H1 (cell line): ENCODE results near the gene RASGRF1. TPM values are rescaled to one million over a fixed set of nuclear protein-coding genes. Genes with fewer than 3 reads are reported as not detected.

Source experiments
- ATF2 ChIP-seq: IDR thresholded peaks from 2 replicates; pipeline ENCODE4 v1.6.1; 2012; ENCODE audit warnings: low read length, inconsistent platforms
- E2F6 ChIP-seq: IDR thresholded peaks from 2 replicates; pipeline ENCODE4 v1.6.1; 2012; ENCODE audit warnings: inconsistent platforms
- polyA plus RNA-seq, 7 experiments: library from polyadenylated mRNA; depleted of rRNA in 3 of 7; stranded (reverse) in 5 of 7; unstranded in 2 of 7; fragments of >200 nt in 5 of 7; fragments of 200-250 nt in 2 of 7; gene quantifications; 1 replicate in 5 of 7; 2 replicates in 1 of 7; 4 replicates in 1 of 7; pipeline versions ENCODE4 v1.2.1 to v1.2.3, GENCODE V29; 2011 to 2013; ENCODE audit warnings: missing spikeins in 2 of 7, mixed read lengths in 2 of 7
- total RNA-seq: library from RNA; stranded (reverse); fragmentation: NEBNext Ultra II Directional; extraction: Animal tissue kit (Norgen Biotek cat#: 25700); gene quantifications from 2 replicates; pipeline ENCODE4 v1.2.1, GENCODE V29; 2021

Gene RASGRF1
- total and polyA plus RNA-seq, 2 of the 8 experiments (the other 6 are each of a cell fraction or from before 2014, with no cell fraction given) = 0.42 to 0.67 TPM

DNA sequence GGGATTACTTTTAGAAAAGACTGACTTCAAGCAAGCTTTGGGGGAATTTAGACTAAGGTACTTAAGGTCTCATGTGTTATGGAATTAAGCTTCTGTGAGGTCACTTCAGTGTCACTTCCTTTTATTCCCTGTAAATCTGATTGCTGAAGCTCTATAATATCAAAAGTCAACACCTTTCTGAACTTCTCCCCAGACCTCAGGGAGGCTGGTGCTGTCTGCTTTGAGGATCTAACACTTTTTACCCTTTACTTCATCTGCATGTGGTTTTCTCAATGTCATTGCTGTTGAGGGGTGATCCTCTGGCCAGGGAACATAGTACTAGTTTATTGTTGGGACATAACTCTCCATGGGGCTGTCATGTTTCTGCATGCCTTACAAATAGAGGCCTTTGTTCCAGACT is 41.8 kb upstream of the RASGRF1 start (continued):
- TF ChIP-seq E2F6 (no peak), ATF2 (no peak)
